GM12872 (cell line): ENCODE results near the gene RPL31.

Experiments used
- TF ChIP-seq, protein P1 (sequence below): IDR thresholded peaks from 3 replicates; pipeline ENCODE4 v1.5.1; 2011; ENCODE audit warnings: low read depth, mild to moderate bottlenecking, low read length, moderate library complexity; ENCODE audit not compliant: insufficient read depth

Gene RPL31

DNA sequence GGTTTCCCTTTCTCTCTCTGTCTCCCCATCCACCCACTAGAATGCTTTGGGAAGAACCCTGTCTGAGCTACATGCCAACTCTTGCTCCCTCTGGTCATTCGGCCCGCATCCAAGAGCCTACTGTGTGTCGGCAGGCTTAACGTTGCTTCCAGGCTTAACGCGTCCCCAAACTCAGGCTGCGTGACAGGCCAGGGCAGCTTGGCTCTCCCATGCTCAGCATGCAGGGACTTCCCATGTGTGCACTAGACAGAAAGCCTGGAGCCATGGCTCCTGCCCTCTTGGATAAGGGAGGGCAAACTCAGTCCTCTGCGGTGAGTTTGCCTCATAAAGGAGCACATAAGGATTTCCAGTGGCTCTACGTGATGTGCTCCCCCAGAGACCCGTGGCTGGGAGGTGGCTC is 43.2 kb downstream of the RPL31 start:
- TF ChIP-seq, protein P1, sequence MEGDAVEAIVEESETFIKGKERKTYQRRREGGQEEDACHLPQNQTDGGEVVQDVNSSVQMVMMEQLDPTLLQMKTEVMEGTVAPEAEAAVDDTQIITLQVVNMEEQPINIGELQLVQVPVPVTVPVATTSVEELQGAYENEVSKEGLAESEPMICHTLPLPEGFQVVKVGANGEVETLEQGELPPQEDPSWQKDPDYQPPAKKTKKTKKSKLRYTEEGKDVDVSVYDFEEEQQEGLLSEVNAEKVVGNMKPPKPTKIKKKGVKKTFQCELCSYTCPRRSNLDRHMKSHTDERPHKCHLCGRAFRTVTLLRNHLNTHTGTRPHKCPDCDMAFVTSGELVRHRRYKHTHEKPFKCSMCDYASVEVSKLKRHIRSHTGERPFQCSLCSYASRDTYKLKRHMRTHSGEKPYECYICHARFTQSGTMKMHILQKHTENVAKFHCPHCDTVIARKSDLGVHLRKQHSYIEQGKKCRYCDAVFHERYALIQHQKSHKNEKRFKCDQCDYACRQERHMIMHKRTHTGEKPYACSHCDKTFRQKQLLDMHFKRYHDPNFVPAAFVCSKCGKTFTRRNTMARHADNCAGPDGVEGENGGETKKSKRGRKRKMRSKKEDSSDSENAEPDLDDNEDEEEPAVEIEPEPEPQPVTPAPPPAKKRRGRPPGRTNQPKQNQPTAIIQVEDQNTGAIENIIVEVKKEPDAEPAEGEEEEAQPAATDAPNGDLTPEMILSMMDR: no peak

DNA sequence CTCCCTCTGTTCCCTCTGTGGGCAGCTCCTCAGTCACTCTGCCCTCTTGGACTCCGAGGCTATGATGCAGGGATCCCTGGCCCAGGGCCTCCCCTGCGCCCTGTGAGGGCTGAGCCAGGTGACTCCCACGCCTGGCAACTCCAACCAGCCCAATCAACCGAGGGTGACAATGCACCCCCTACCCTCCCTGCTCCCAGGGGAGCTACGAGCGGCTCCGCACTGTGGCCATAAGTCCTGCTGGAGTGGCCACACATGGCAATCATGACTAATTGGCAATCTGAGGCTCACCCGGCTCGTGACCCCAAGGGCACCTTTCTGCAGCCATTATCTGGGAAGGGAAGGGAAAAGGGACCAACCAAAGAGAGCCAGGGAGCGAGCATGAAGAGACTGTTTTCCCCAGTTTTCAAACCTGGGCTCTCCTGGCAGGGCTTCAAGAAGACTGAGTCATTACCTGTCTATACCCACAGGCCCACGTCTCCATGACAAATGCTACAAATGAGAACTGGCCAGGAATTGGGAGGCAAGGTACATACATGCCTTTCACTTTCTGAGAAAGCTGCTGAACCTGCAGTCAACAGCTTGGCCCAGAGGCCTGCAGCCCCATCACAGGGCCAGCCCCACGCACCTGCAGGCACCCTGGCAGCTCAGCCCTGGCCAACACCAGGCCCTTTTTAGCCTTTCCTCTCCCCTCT is 45.1 kb downstream of the RPL31 start:
- TF ChIP-seq, protein P1: no peak

- TF ChIP-seq, protein P1: no peak
Observed at GRCh38 chr2:101047774-101048173, 45.7 kb downstream of the RPL31 start.

DNA sequence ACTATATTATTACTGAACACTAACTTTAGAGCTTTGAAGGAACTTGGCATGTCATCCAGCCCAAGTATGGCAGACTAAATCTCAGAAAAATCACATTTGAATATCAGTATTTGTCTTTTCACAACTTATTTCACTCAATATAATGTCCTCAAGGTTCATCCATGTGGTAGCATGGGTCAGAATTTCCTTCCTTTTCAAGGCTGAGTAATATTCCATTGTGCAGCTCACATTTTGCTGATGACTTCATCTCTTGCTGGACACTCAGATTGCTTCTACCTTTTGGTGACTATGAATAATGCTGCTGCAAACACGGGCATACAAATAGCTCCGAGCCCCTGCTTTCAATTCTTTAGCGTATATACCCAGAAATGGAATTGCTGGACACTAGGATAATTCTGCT is 46.7 kb downstream of the RPL31 start:
- TF ChIP-seq, protein P1: no peak

GRCh38 chr2:101052147-101052546 is 50.1 kb downstream of the RPL31 start:
- TF ChIP-seq, protein P1: no peak

DNA sequence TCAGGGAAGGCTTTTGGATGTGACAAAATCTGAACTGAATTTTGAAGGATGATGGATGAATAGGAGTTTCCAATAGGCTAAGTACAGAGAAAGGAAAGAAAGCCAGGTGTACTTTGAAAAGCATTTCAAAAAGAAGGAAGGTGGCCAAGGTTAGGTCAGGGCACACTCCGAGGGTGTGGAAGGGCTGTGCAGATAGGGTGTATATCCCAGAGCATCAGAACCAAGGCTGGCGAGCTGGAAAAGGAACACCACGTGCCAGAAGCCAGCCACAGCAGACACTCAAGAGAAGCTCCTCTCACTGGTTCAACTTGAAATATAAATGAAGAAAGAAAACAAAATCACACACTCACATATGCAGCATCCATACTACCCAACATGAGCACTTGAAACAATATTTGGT is 51.0 kb downstream of the RPL31 start:
- TF ChIP-seq, protein P1: no peak
